Neuron (in vitro differentiated cells): ENCODE measurements around the gene TMEM125.

Experiments used
- H2AFZ ChIP-seq: one replicate; pipeline ENCODE4 v1.6.1; 2013; ENCODE audit warnings: low read depth, mild to moderate bottlenecking, inconsistent platforms, low read length, moderate library complexity
- H3K27me3 ChIP-seq: one replicate; pipeline ENCODE4 v1.6.1; 2013; ENCODE audit warnings: low read length; ENCODE audit not compliant: insufficient read depth
- H3K36me3 ChIP-seq: one replicate; pipeline ENCODE4 v1.6.1; 2013; ENCODE audit warnings: low read length; ENCODE audit not compliant: insufficient read depth
- H3K4me1 ChIP-seq: one replicate; pipeline ENCODE4 v1.6.1; 2013; ENCODE audit warnings: low read length; ENCODE audit not compliant: insufficient read depth
- H3K4me3 ChIP-seq: 2 replicates; pipeline ENCODE4 v1.5.1; 2013; ENCODE audit warnings: mild to moderate bottlenecking, low read length, moderate library complexity
- H3K9me3 ChIP-seq: one replicate; pipeline ENCODE4 v1.6.1; 2013; ENCODE audit warnings: low read length

The TMEM125 gene

DNA sequence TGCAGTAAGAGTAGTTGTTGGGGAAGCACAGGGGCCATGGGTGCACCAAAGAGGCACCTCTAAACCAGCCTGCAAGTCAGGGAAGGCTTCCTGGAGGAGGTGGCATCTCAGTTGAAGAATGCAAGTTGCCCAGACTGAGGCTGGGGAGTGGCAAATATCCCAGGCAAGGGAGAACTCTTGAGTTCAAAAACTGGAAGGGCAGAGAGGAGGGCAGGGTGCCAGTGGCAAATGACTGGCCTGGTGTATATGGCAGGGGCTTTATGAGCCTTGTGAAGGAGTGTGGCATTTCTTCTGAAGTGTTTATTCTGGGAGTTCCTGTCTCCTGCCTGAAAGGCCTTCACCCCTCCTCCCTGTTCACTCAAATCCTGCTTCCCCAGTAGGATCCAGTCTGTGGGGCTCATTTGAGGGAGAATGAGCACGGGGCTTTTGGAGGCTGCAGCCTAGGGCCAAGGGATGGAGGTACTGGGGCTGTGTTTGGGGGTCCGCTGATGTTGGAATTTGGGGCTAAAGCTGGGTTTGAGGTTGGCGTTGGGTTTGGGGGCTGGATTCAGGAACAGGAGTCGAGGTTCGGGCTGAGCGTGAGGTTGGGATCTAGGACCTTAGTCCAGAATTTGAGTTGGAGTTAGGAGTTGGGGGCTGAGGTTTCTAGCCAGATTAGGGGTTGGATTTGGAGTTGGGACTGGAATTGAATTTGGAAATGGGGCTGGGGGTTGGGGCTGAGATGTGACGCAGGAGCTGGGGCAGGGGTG, at the start of gene TMEM125:
Gene TMEM125, plus strand, starts transcription at position 357 of the 749 bp plus-strand sequence. CDS start 2,740 bp downstream, outside the sequence.
- H3K4me3 ChIP-seq = no peak within 1 kb of the TSS

DNA sequence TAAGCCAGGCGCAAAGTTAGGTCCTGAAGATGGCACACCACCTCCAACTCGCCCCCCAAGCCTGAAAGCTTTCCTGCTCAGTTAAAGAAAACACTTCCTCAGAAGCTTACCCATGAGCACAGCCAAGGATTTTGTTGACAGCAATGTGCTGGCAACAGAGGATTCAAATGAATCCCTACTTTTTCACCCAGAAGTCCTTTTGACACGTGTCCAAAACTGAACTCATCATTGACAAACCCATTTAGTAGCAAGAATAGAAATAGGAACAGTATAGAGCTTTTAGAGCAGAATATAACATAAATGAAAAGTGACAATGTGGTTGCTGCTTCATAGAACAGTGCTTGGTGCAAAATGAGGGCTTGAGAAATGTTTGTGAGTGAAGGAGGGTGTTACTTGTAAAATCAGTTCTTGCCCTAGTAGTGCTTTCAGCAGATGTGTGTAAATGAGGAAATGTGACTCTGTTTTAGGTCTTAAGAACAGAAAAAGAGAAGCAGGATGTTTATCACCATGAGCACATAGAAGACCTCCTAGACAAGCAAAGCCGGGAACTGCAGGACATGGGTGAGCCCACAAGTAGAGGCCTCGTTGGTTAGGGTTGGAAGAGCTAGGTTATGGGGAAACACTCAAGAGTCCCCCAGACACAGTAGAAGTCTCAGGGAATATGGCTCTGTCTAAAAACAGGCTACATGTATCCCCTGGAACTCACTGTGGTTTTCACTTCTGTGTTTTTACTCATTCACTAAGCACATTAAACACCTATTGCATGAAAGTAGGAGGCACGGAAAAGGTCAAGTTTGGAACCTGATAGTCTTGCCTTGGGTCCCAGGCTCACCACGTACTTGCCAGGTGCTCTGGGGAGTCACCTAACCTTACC, 48.6 kb upstream of the TMEM125 start:
- Histone ChIP-seq H2AFZ (no peak overlapping the region), H3K27me3 (peaks cover 12% of the 10 kb centered on the region), H3K36me3 (no peaks in the 10 kb centered on the region), H3K4me1 (no peaks in the 10 kb centered on the region), H3K4me3 (no peak overlapping the region), H3K9me3 (no peaks in the 10 kb centered on the region)

More for the DNA sequence above, at the start of gene TMEM125:
- H3K4me1 ChIP-seq = no peaks in the 10 kb centered on the region
- no peaks in the 10 kb centered on the region for H3K36me3 ChIP-seq
- peaks cover 3% of the 10 kb centered on the region for H3K9me3 ChIP-seq
- H2AFZ ChIP-seq = no peak within 1 kb of the TSS
- peaks cover 22% of the 10 kb centered on the region for H3K27me3 ChIP-seq

DNA sequence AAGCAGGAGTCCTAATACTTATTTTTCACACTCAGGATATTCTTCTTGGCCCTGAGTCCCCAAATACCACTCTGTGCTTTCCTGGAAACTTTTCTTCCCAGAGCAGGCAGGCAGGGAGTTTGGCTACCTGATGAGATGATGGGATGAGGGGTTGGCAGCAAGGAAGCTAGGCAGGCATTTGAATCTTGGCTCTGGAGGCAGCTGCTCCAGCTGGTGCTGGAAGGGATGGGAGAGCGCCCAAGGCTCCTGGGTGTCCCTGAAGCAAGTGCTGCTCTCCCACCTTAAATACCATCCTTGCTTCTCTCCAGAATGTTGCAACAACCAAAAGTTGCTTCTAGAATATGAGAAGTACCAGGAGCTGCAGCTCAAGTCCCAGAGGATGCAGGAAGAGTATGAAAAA, 48.0 kb upstream of the TMEM125 start:
- Histone ChIP-seq H3K9me3 (no peaks in the 10 kb centered on the region), H3K4me1 (no peaks in the 10 kb centered on the region), H2AFZ (no peak overlapping the region), H3K4me3 (no peak overlapping the region), H3K27me3 (peaks cover 18% of the 10 kb centered on the region), H3K36me3 (no peaks in the 10 kb centered on the region)

DNA sequence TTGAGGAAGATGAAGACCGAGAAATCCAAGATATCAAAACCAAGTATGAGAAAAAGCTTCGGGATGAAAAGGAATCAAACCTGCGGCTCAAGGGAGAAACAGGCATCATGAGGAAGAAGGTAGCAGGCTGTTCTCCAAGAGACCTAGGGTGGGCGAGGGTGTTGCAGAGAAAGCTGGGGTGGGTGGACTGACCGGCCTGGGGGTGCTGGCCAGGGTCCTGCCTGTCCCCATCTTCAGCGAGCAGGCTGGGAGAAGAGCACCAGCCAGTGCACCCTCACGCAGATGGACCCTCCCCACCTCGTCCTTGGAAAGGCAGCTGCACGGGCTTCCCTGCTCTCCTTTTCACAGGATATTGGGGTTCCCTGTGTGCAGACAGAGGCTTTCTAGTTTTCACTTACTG, 46.9 kb upstream of the TMEM125 start:
- H3K27me3 ChIP-seq = peaks cover 18% of the 10 kb centered on the region
- H3K9me3 ChIP-seq = no peaks in the 10 kb centered on the region
- H3K4me1 ChIP-seq = no peaks in the 10 kb centered on the region
- no peak overlapping the region for H3K4me3 ChIP-seq
- H2AFZ ChIP-seq = no peak overlapping the region
- no peaks in the 10 kb centered on the region for H3K36me3 ChIP-seq

DNA sequence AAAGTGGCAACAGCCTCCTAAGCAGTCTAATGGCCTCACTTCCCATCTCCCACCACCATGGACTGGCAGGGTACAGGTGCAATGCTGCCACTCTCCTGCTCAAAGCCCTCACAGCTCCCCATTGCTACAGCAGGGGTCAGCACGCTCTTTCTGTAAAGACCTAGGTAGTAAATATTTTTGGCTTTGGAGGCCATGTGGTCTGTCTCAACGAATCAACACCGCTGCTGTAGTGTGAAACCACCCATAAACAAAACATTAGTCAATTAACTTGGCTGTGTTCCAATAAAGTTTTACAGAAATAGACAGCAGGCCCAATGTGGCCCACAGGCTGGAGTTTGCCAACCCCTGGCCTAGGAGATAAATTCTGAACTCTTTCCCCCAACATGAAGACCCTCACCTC, 44.6 kb upstream of the TMEM125 start:
- Histone ChIP-seq H3K9me3 (no peaks in the 10 kb centered on the region), H3K4me1 (no peaks in the 10 kb centered on the region), H2AFZ (no peak overlapping the region), H3K36me3 (no peaks in the 10 kb centered on the region), H3K27me3 (peaks cover 18% of the 10 kb centered on the region), H3K4me3 (no peak overlapping the region)

- Histone ChIP-seq H3K4me3 (no peak overlapping the region), H2AFZ (no peak overlapping the region), H3K27me3 (peaks cover 13% of the 10 kb centered on the region), H3K36me3 (no peaks in the 10 kb centered on the region), H3K4me1 (no peaks in the 10 kb centered on the region), H3K9me3 (no peaks in the 10 kb centered on the region)
Observed at GRCh38 chr1:43227143-43227764, 42.5 kb upstream of the TMEM125 start.

DNA sequence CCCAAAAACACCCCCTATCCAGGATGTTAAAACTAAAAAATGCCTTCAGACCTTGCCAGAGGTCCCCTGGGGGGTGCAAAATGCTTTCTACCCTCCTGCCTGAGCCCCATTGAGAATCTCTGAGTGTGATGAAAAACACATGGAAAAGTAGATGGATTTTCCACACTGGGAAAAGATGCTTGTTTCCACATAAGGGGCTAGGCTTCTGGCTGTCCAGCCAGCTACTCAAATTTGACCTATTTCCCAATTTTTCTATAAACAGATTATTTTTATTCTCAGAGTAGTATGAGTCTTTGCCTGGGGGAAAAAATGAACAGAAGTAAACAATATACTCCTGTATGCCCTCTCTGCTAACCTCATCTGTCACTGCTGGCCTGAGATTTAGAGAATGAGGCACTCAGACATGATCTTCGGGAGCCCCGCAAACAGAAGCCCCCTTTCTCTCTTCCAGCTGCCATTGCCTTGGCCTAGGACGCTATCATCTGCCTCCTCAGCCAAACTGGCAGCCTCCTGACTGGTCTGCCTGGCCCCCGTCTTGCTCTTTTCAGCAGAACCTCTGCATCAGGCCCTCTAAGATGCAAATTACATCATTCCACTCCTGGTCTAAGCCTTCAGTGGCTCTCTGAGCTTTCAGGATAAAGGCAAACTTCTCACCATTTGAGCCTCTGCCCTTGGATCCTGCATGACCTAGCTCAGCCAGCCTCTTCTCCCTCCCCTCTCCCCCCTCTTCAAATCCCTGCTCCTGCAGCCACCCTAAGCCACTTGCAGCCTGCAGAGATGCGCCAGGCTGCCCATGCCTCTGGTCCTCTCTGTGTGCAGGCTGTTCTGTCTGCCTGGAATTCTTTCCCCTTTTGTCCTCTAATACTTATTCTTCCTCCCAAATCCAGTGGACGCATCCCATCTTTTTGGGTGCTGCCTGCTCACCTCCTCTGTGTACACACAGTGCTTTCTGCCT, 39.7 kb upstream of the TMEM125 start:
- Histone ChIP-seq H3K36me3 (no peaks in the 10 kb centered on the region), H3K27me3 (peaks cover 9% of the 10 kb centered on the region), H3K9me3 (no peaks in the 10 kb centered on the region)

GRCh38 chr1:43232074-43232473, 37.7 kb upstream of the TMEM125 start:
- H3K4me3 ChIP-seq = no peak overlapping the region
- H3K27me3 ChIP-seq = peaks cover 3% of the 10 kb centered on the region
- H3K9me3 ChIP-seq = no peaks in the 10 kb centered on the region
- H3K4me1 ChIP-seq = no peaks in the 10 kb centered on the region
- no peaks in the 10 kb centered on the region for H3K36me3 ChIP-seq
- no peak overlapping the region for H2AFZ ChIP-seq

More for the DNA sequence above, 39.7 kb upstream of the TMEM125 start:
- Histone ChIP-seq H3K4me1 (no peaks in the 10 kb centered on the region), H2AFZ (no peak overlapping the region), H3K4me3 (no peak overlapping the region)

DNA sequence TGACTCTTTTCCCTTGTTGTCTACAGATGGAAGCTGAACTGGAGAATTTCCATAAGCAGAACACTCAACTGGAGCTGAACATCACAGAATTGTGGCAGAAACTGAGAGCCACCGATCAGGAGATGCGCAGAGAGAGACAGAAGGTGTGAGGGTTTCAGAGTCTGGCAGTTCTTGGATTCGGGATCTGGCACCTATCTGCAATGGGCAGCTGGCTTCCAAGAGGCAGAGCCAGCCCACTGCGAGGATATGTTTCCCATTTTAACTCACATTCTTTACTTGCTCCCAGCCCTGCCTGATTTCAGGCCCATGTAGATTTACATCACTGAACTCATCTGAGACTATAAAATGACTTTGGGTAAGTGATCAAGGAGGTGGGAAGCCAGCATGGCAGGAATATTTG, 37.3 kb upstream of the TMEM125 start:
- H3K4me1 ChIP-seq = no peaks in the 10 kb centered on the region
- no peak overlapping the region for H2AFZ ChIP-seq
- H3K4me3 ChIP-seq = no peak overlapping the region
- peaks cover 3% of the 10 kb centered on the region for H3K27me3 ChIP-seq
- no peaks in the 10 kb centered on the region for H3K9me3 ChIP-seq
- no peaks in the 10 kb centered on the region for H3K36me3 ChIP-seq

DNA sequence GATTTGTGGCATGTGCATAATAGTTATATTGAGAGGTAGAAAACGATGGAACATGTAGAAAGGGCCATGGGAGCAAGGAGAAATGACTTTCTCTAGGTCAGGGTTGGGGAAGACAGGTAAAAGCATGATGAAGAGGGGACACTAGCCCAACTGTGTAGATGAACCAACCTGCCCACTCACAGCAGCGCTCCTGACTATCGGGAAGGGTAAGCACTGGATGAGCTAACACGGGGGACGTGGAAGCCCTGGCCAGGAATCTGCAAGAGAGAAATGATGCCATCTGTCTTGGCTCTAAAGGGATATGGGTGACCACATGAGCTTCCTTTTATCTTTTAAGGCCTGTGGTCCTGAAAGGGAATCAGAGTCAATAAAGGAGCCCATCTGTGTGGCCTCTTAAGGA, 36.2 kb upstream of the TMEM125 start:
- Histone ChIP-seq H3K36me3 (no peaks in the 10 kb centered on the region), H3K4me1 (no peaks in the 10 kb centered on the region), H2AFZ (no peak overlapping the region), H3K4me3 (no peak overlapping the region), H3K27me3 (peaks cover 3% of the 10 kb centered on the region), H3K9me3 (no peaks in the 10 kb centered on the region)

- H3K9me3 ChIP-seq = no peaks in the 10 kb centered on the region
- H2AFZ ChIP-seq = no peak overlapping the region
- no peaks in the 10 kb centered on the region for H3K36me3 ChIP-seq
- H3K4me1 ChIP-seq = no peaks in the 10 kb centered on the region
- H3K4me3 ChIP-seq = no peak overlapping the region
- peaks cover 3% of the 10 kb centered on the region for H3K27me3 ChIP-seq
Observed at GRCh38 chr1:43234267-43234666, 35.5 kb upstream of the TMEM125 start.

DNA sequence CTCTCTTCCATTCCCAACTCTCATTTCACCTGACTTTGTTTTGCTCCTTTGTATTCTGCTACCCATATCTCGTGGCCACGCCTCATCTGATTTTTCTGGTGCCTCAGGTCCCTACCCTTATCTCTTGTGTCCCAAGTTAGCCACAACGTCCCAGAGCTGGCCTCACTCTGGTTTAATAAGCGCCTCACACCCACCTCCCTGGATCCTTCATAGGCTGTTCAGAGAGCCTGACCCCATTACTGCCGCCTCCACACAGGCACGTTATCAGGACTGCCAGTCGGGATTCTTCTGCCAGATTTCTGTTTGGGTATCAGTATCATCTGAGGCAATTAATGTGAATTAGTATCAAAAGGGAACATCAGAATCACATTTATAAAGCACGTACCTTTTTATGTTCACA, 34.7 kb upstream of the TMEM125 start:
- Histone ChIP-seq H3K9me3 (no peaks in the 10 kb centered on the region), H3K4me1 (no peaks in the 10 kb centered on the region), H3K36me3 (no peaks in the 10 kb centered on the region), H3K27me3 (peaks cover 3% of the 10 kb centered on the region), H2AFZ (no peak overlapping the region), H3K4me3 (no peak overlapping the region)
